Measurements from ENCODE around the gene ADORA1.

The ADORA1 gene

DNA sequence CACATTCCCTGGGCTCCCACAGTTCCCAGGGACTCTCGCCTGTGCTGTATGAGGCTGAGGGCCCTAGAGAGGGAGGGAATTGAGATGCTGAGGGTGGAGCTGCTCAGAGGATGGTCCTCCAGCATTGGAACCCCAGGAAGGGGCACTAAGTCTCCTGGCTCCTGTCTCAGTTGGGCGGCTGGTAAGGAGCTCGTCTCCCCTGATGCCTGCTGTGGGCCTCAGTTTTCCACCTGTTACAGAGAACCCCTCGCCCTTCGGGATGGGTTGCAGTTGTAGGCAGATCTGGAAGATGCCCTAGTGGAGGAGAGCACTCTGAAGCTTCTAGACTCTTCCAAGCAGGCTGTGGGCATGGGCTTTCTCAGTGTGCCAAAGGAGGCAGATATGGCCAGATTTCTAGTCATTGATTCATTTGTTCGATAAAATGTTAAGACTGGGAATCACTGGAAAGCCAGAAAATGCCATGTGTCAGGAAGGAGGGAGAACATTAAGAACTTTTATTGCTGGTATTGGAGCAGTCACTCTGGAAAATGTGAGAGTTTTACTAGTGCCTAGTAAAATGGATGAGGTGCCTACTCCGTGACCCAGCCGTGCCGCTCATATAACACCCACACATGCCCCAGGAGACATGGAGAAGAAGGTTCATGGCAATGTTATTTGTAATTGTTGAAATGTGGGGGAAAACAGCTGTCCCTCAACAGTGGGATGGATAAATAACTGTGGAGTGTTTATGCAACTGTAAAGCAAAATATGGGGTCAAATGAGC lies 48.9 kb downstream of the ADORA1 start:
- Histone ChIP-seq H3K9me2 (ENCODE audit: low read depth, low read length) (no peaks in the 10 kb centered on the region), H3K9ac (ENCODE audit: low read length) (no peak overlapping the region), H3K27ac (ENCODE audit: low read depth, low read length, poor library complexity, severe bottlenecking) (no peak overlapping the region), H2AFZ (ENCODE audit: low read length) (no peak overlapping the region), H3K79me2 (ENCODE audit: insufficient read depth, low read length) (no peaks in the 10 kb centered on the region), H3K9me3 (ENCODE audit: low read length) (no peaks in the 10 kb centered on the region), H3K36me3 (ENCODE audit: insufficient read depth, low read length) (no peaks in the 10 kb centered on the region), H3K27me3 (ENCODE audit: insufficient read depth, low read length) (no peaks in the 10 kb centered on the region), H3F3A (ENCODE audit: insufficient read depth, low read length) (no peaks in the 10 kb centered on the region), H3K4me1 (ENCODE audit: insufficient read depth, low read length, severe bottlenecking) (no peaks in the 10 kb centered on the region), H4K20me1 (ENCODE audit: insufficient read depth, low read length) (no peaks in the 10 kb centered on the region), H3K4me3 (ENCODE audit: low read depth, low read length, poor library complexity, severe bottlenecking) (no peak overlapping the region), H3K4me2 (ENCODE audit: low read length) (no peak overlapping the region)
- TF ChIP-seq CTCF (IDR thresholded peaks at IDR 0.05; ENCODE audit: low read length), result no peak
- TF ChIP-seq EZH2 (IDR thresholded peaks at IDR 0.05; ENCODE audit: borderline replicate concordance, low read length), result no peak

- H3K36me3 ChIP-seq (ENCODE audit: insufficient read depth, low read length), result no peaks in the 10 kb centered on the region
- H3K27ac ChIP-seq (ENCODE audit: low read depth, low read length, poor library complexity, severe bottlenecking), result no peak overlapping the region
- no peaks in the 10 kb centered on the region for H3K9me2 ChIP-seq (ENCODE audit: low read depth, low read length)
- no peaks in the 10 kb centered on the region for H3F3A ChIP-seq (ENCODE audit: insufficient read depth, low read length)
- no peaks in the 10 kb centered on the region for H3K4me1 ChIP-seq (ENCODE audit: insufficient read depth, low read length, severe bottlenecking)
- H3K9ac ChIP-seq (ENCODE audit: low read length), result no peak overlapping the region
- no peak for TF ChIP-seq CTCF (IDR thresholded peaks at IDR 0.05; ENCODE audit: low read length)
- no peak for TF ChIP-seq EZH2 (IDR thresholded peaks at IDR 0.05; ENCODE audit: borderline replicate concordance, low read length)
- no peaks in the 10 kb centered on the region for H4K20me1 ChIP-seq (ENCODE audit: insufficient read depth, low read length)
- H3K4me3 ChIP-seq (ENCODE audit: low read depth, low read length, poor library complexity, severe bottlenecking), result no peak overlapping the region
- no peaks in the 10 kb centered on the region for H3K27me3 ChIP-seq (ENCODE audit: insufficient read depth, low read length)
- no peaks in the 10 kb centered on the region for H3K79me2 ChIP-seq (ENCODE audit: insufficient read depth, low read length)
- no peak overlapping the region for H3K4me2 ChIP-seq (ENCODE audit: low read length)
- H3K9me3 ChIP-seq (ENCODE audit: low read length), result no peaks in the 10 kb centered on the region
- H2AFZ ChIP-seq (ENCODE audit: low read length), result no peak overlapping the region
Measured at GRCh38 chr1:203177036-203177405, 49.5 kb downstream of the ADORA1 start.

DNA sequence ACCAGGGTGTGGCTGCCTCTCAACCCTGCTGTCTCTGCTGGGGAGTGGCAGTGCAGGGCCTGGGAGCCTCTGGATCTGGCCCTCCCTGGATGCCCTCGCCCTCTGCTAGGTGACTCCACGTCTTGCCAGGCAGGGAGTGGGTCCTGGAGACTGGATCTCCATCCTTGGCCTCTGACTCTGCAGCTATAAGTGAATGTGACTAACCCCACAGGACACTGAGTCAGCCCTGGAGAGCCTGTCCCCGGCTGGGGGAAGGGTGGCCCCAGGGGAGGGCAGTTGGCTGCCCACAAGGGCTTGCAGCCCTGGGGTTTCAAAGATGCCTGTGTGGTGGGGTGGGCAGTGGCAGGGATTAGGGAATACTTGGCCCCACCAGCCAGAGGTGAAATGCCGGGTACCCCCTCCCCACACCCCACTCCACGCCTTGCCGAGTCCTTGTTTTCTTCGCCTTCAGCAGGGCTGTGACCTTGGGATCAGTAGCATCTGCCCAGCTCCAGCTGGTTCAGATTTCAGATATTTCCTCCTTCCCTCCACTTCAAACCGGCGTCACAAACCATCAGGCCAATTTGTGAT lies 50.0 kb downstream of the ADORA1 start:
- no peak for TF ChIP-seq CTCF (IDR thresholded peaks at IDR 0.05; ENCODE audit: low read length)
- TF ChIP-seq EZH2 (IDR thresholded peaks at IDR 0.05; ENCODE audit: borderline replicate concordance, low read length), result no peak
- Histone ChIP-seq H3K27ac (ENCODE audit: low read depth, low read length, poor library complexity, severe bottlenecking) (no peak overlapping the region), H3K27me3 (ENCODE audit: insufficient read depth, low read length) (no peaks in the 10 kb centered on the region), H4K20me1 (ENCODE audit: insufficient read depth, low read length) (no peaks in the 10 kb centered on the region), H3K9me2 (ENCODE audit: low read depth, low read length) (no peaks in the 10 kb centered on the region), H3K79me2 (ENCODE audit: insufficient read depth, low read length) (no peaks in the 10 kb centered on the region), H3K36me3 (ENCODE audit: insufficient read depth, low read length) (no peaks in the 10 kb centered on the region), H3K9me3 (ENCODE audit: low read length) (no peaks in the 10 kb centered on the region), H2AFZ (ENCODE audit: low read length) (no peak overlapping the region), H3K4me1 (ENCODE audit: insufficient read depth, low read length, severe bottlenecking) (no peaks in the 10 kb centered on the region), H3K4me3 (ENCODE audit: low read depth, low read length, poor library complexity, severe bottlenecking) (no peak overlapping the region), H3K4me2 (ENCODE audit: low read length) (no peak overlapping the region), H3F3A (ENCODE audit: insufficient read depth, low read length) (no peaks in the 10 kb centered on the region), H3K9ac (ENCODE audit: low read length) (no peak overlapping the region)

All from OCI-LY1 (cell line).